Activated naive CD8-positive, alpha-beta T cell treated with anti-CD3 and anti-CD28 coated beads, Interleukin-2, amount 50 U/mL, for 16 hours (primary cell): ENCODE results near the gene SLC2A14.
"Not testable (repeated sequence)": the region's sequence is repeated elsewhere in the genome, so short reads cannot be mapped to it uniquely, and the experiment has no call there.

ENCODE experiments used
- DNase-seq: peaks from one replicate; pipeline ENCODE4 v3.0.0-alpha.2; 2020; ENCODE audit warnings: low read depth, low spot score

Gene SLC2A14

GRCh38 chr12:7872566-7873319 is at the start of gene SLC2A14:
Gene SLC2A14 (minus strand): TSS chr12:7872915. CDS start chr12:7869880, 3,035 bp downstream.
- no peak for DNase-seq

GRCh38 chr12:7921181-7921580 is 48.5 kb upstream of the SLC2A14 start:
- not testable (repeated sequence) for DNase-seq

- DNase-seq = not testable (repeated sequence)
Measured at GRCh38 chr12:7918268-7918590, 45.5 kb upstream of the SLC2A14 start.

- DNase-seq = no peak
Measured at GRCh38 chr12:7917392-7918267, 44.9 kb upstream of the SLC2A14 start.

GRCh38 chr12:7916936-7917335 is 44.2 kb upstream of the SLC2A14 start:
- no peak for DNase-seq

GRCh38 chr12:7915661-7916403 is 43.1 kb upstream of the SLC2A14 start:
- DNase-seq = no peak

- not testable (repeated sequence) for DNase-seq
Measured at GRCh38 chr12:7910106-7910505, 37.4 kb upstream of the SLC2A14 start.

- no peak for DNase-seq
Measured at GRCh38 chr12:7907009-7907408, 34.3 kb upstream of the SLC2A14 start.

GRCh38 chr12:7906303-7906702 is 33.6 kb upstream of the SLC2A14 start:
- not testable (repeated sequence) for DNase-seq

GRCh38 chr12:7905600-7906125 is 32.9 kb upstream of the SLC2A14 start:
- DNase-seq = not testable (repeated sequence)

GRCh38 chr12:7905071-7905470 is 32.4 kb upstream of the SLC2A14 start:
- DNase-seq = no peak

- not testable (repeated sequence) for DNase-seq
Measured at GRCh38 chr12:7902416-7902815, 29.7 kb upstream of the SLC2A14 start.

GRCh38 chr12:7899755-7900154 is 27.0 kb upstream of the SLC2A14 start:
- no peak for DNase-seq

- not testable (repeated sequence) for DNase-seq
Measured at GRCh38 chr12:7896726-7897125, 24.0 kb upstream of the SLC2A14 start.

- DNase-seq = no peak
Measured at GRCh38 chr12:7892186-7892980, 19.7 kb upstream of the SLC2A14 start.

GRCh38 chr12:7884689-7885088 is 12.0 kb upstream of the SLC2A14 start:
- no peak for DNase-seq

- not testable (repeated sequence) for DNase-seq
Measured at GRCh38 chr12:7881736-7882120, 9.0 kb upstream of the SLC2A14 start.

GRCh38 chr12:7880952-7881735 is 8.4 kb upstream of the SLC2A14 start:
- not testable (repeated sequence) for DNase-seq

- DNase-seq = no peak
Measured at GRCh38 chr12:7879246-7879645, 6.5 kb upstream of the SLC2A14 start.

GRCh38 chr12:7877420-7877819 is 4.7 kb upstream of the SLC2A14 start:
- DNase-seq = no peak
